Endothelial cell of umbilical vein (primary cell): ENCODE measurements around the gene TXNDC15. TPM values are rescaled to one million over a fixed set of nuclear protein-coding genes. Genes with fewer than 3 reads are reported as not detected.

Experiments
- BruUV-seq: library from RNA; stranded (reverse); fragments of 400-500 nt; replicated peaks from 2 replicates; lab custom pipeline; 2021; lab: Mats Ljungman, UMichigan
- CTCF ChIA-PET: fragments of 300-600, 350-600 bp; sonication (Branson Sonifier 250); formaldehyde crosslinking; loops from one replicate; lab custom pipeline; 2021; ENCODE audit warnings: antibody characterized with exemption, inconsistent platforms; lab: Charles Lee
- POLR2A ChIA-PET: fragments of 300-600, 350-600 bp; sonication (Branson Sonifier 250); formaldehyde crosslinking; loops from one replicate; lab custom pipeline; 2021; ENCODE audit warnings: antibody characterized with exemption, inconsistent platforms; lab: Charles Lee
- DNase-seq: peaks from one replicate; pipeline ENCODE4 v3.0.0-alpha.2; 2011; ENCODE audit warnings: low read depth, low spot score
- FAIRE-seq: peaks from 2 replicates; lab custom pipeline; 2011; peaks lifted over from hg19 to GRCh38; lab: Jason Lieb, UNC
- H2AFZ ChIP-seq: 2 replicates; pipeline ENCODE4 v1.6.0; 2012; ENCODE audit warnings: low read depth, low read length, control low read depth, inconsistent platforms
- H3K27ac ChIP-seq: 2 replicates; pipeline ENCODE4 v1.5.1; 2011; ENCODE audit warnings: low read depth, mild to moderate bottlenecking, control low read depth, low read length, moderate library complexity; ENCODE audit not compliant: insufficient read depth
- H3K27me3 ChIP-seq, 2 experiments: 2 replicates each; pipeline versions ENCODE4 v1.6.0 to v1.6.1; 2011; ENCODE audit warnings: low read length in 2 of 2, mixed read lengths in 1 of 2; ENCODE audit not compliant: control insufficient read depth in 2 of 2, insufficient read depth in 2 of 2
- H3K36me3 ChIP-seq, 2 experiments: 2 replicates in 1 of 2; 3 replicates in 1 of 2; pipeline ENCODE4 v1.5.1; 2011; ENCODE audit warnings: low read length in 2 of 2, mild to moderate bottlenecking in 1 of 2, moderate library complexity in 1 of 2; ENCODE audit not compliant: control insufficient read depth in 2 of 2, insufficient read depth in 2 of 2; ENCODE audit errors: extremely low read depth in 1 of 2
- H3K4me1 ChIP-seq: 3 replicates; pipeline ENCODE4 v1.5.1; 2011; ENCODE audit warnings: mild to moderate bottlenecking, low read length; ENCODE audit not compliant: control insufficient read depth, insufficient read depth; ENCODE audit errors: extremely low read depth
- H3K4me2 ChIP-seq: 2 replicates; pipeline ENCODE4 v1.6.1; 2011; ENCODE audit warnings: low read length, control low read depth, mixed read lengths; ENCODE audit not compliant: insufficient read depth
- H3K4me3 ChIP-seq, 3 experiments: fragments of 200-600 bp in 1 of 3; sonication (generic), shearing (Covaris generic) in 1 of 3; replicated peaks in 1 of 3; 2 replicates each; pipeline ENCODE4 v1.5.1; 2011 to 2016; ENCODE audit warnings: control low read depth in 3 of 3, low read length in 3 of 3, mild to moderate bottlenecking in 2 of 3, inconsistent platforms in 1 of 3, low read depth in 1 of 3, moderate library complexity in 1 of 3; ENCODE audit not compliant: insufficient read depth in 1 of 3
- H3K79me2 ChIP-seq: 2 replicates; pipeline ENCODE4 v1.6.0; 2012; ENCODE audit warnings: low read length, inconsistent platforms; ENCODE audit not compliant: control insufficient read depth, insufficient read depth
- H3K9ac ChIP-seq: replicated peaks from 2 replicates; pipeline ENCODE3; 2011; ENCODE audit warnings: low read length, control low read depth; ENCODE audit not compliant: insufficient read depth; ENCODE audit errors: extremely low read depth
- H3K9me1 ChIP-seq: replicated peaks from 3 replicates; pipeline ENCODE4 v1.6.0; 2011; ENCODE audit warnings: mild to moderate bottlenecking, low read length; ENCODE audit not compliant: control insufficient read depth, insufficient read depth; ENCODE audit errors: extremely low read depth
- H3K9me3 ChIP-seq: replicated peaks from 2 replicates; pipeline ENCODE4 v1.5.1; 2012; ENCODE audit warnings: low read length, inconsistent platforms; ENCODE audit not compliant: control insufficient read depth, insufficient read depth
- H4K20me1 ChIP-seq: replicated peaks from 2 replicates; pipeline ENCODE3; 2011; ENCODE audit warnings: mild to moderate bottlenecking, low read length; ENCODE audit not compliant: control insufficient read depth, insufficient read depth; ENCODE audit errors: extremely low read depth
- EZH2 ChIP-seq: IDR thresholded peaks from 2 replicates; pipeline ENCODE4 v1.6.1; 2012; ENCODE audit warnings: borderline replicate concordance, low read depth, mild to moderate bottlenecking, moderate library complexity, low read length, inconsistent platforms; ENCODE audit not compliant: severe bottlenecking
- FOS ChIP-seq: IDR thresholded peaks from 2 replicates; pipeline ENCODE4 v1.6.1; 2011; ENCODE audit warnings: mild to moderate bottlenecking, low read length, moderate library complexity, borderline replicate concordance; ENCODE audit not compliant: insufficient read depth
- GATA2 ChIP-seq: IDR thresholded peaks from 2 replicates; pipeline ENCODE4 v1.7.0; 2011; ENCODE audit warnings: low read depth, mild to moderate bottlenecking, moderate library complexity, mixed read lengths, low read length; ENCODE audit not compliant: insufficient read length, insufficient read depth
- JUN ChIP-seq: IDR thresholded peaks from 2 replicates; pipeline ENCODE4 v1.6.1; 2011; ENCODE audit warnings: borderline replicate concordance, low read depth; ENCODE audit not compliant: insufficient read length, insufficient read depth
- MYC ChIP-seq: IDR thresholded peaks from one replicate; pipeline ENCODE4 v1.6.1; 2011; ENCODE audit warnings: mild to moderate bottlenecking, low read depth, low read length
- POLR2A ChIP-seq: IDR thresholded peaks from 2 replicates; pipeline ENCODE4 v1.6.1; 2012; ENCODE audit warnings: low read depth, mild to moderate bottlenecking, control low read depth, low read length
- POLR2AphosphoS5 ChIP-seq: IDR thresholded peaks from 2 replicates; pipeline ENCODE4 v1.6.1; 2012; ENCODE audit warnings: low read depth, mild to moderate bottlenecking, control low read depth, low read length, moderate library complexity; ENCODE audit not compliant: insufficient read depth
- dilution Hi-C: fragments of 300-500 bp; cut with MboI; formaldehyde crosslinking; loops from one replicate; pipeline ENCODE4 v1.15.0; 2019; ENCODE audit warnings: low sequenced_read_pairs; ENCODE audit not compliant: extremely low pct_ligation_motif_present
- intact Hi-C: fragments of 100-400 bp; cut with micrococcal nuclease; formaldehyde crosslinking; loops from one replicate; pipeline ENCODE4 v1.10.0; 2022
- polyA plus RNA-seq, 4 experiments: library from polyadenylated mRNA; depleted of rRNA in 3 of 4; stranded (reverse) in 3 of 4; unstranded in 1 of 4; fragments of >200 nt; gene quantifications; 2 replicates each; pipeline versions ENCODE4 v1.2.1 to v1.2.3, GENCODE V29; 2011 to 2012; ENCODE audit warnings: missing spikeins in 1 of 4
- total RNA-seq: library from RNA; stranded (reverse); gene quantifications from 2 replicates; pipeline ENCODE4 v1.2.3, GENCODE V29; 2021
- TF ChIP-seq, protein P1 (sequence below), 2 donors: IDR thresholded peaks; 1 replicate in 1 of 2; 2 replicates in 1 of 2; pipeline ENCODE4 v1.5.1; 2011; ENCODE audit warnings: low read length in 2 of 2, mild to moderate bottlenecking in 2 of 2, moderate library complexity in 2 of 2, control low read depth in 1 of 2, inconsistent platforms in 1 of 2, low read depth in 1 of 2; ENCODE audit not compliant: insufficient read depth in 1 of 2; ENCODE audit errors: extremely low read depth in 1 of 2
- TF ChIP-seq, protein P2 (sequence below): IDR thresholded peaks from 2 replicates; pipeline ENCODE4 v1.6.1; 2011; ENCODE audit not compliant: insufficient read depth, insufficient read length

TXNDC15 gene
- total and polyA plus RNA-seq, 2 donors (not counting 3 experiments of a cell fraction or from before 2014, with no cell fraction given): 57.2 to 68.6 TPM

DNA sequence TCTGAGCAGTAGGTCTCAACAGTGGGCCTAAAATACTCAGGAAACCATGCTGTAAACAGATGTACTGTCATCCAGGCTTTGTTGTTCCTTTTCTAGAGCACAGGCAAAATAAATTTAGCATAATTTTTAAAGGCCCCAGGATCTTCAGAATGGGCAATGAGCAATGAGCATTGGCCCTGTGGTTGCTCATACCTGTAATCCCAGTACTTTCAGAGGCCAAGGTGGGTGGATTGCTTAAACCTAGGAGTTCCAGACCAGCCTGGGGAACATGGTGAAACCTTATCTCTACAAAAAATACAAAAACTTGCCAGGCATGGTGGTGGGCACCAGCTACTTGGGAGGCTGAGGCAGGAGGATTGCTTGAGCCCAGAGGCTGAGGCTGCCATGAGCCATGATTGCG lies 17.3 kb downstream of the TXNDC15 start:
- H3K4me1 ChIP-seq: no peaks in the 10 kb centered on the region
- peaks cover 0 to 2% of the 10 kb centered on the region in 2 experiments for H3K36me3 ChIP-seq
- dilution Hi-C loops: no loop called here
- H2AFZ ChIP-seq: no peak overlapping the region
- no peak for FAIRE-seq
- DNase-seq: no peak
- no peaks in the 10 kb centered on the region for H3K27me3 ChIP-seq
- H3K9ac ChIP-seq: no peak overlapping the region
- ChIA-PET POLR2A (no interaction called here), CTCF (no interaction called here)
- TF ChIP-seq FOS (no peak), MYC (no peak), EZH2 (no peak), JUN (no peak), POLR2A (no peak), GATA2 (no peak), POLR2AphosphoS5 (no peak)
- TF ChIP-seq, protein P1, sequence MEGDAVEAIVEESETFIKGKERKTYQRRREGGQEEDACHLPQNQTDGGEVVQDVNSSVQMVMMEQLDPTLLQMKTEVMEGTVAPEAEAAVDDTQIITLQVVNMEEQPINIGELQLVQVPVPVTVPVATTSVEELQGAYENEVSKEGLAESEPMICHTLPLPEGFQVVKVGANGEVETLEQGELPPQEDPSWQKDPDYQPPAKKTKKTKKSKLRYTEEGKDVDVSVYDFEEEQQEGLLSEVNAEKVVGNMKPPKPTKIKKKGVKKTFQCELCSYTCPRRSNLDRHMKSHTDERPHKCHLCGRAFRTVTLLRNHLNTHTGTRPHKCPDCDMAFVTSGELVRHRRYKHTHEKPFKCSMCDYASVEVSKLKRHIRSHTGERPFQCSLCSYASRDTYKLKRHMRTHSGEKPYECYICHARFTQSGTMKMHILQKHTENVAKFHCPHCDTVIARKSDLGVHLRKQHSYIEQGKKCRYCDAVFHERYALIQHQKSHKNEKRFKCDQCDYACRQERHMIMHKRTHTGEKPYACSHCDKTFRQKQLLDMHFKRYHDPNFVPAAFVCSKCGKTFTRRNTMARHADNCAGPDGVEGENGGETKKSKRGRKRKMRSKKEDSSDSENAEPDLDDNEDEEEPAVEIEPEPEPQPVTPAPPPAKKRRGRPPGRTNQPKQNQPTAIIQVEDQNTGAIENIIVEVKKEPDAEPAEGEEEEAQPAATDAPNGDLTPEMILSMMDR (IDR thresholded peaks at IDR 0.05; ENCODE audit: extremely low read depth in 1 of 2, insufficient read depth in 1 of 2, low read depth in 1 of 2, low read length in 2 of 2): no peak
- TF ChIP-seq, protein P2, sequence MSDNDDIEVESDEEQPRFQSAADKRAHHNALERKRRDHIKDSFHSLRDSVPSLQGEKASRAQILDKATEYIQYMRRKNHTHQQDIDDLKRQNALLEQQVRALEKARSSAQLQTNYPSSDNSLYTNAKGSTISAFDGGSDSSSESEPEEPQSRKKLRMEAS: no peak
- peaks cover 1% of the 10 kb centered on the region for H3K79me2 ChIP-seq
- no TSS peak for BruUV-seq
- H3K27ac ChIP-seq: no peak overlapping the region
- no peak overlapping the region for H3K4me2 ChIP-seq
- H3K4me3 ChIP-seq: no peak overlapping the region
- no peaks in the 10 kb centered on the region for H3K9me1 ChIP-seq
- intact Hi-C loops: no loop called here
- H3K9me3 ChIP-seq: no peaks in the 10 kb centered on the region
- H4K20me1 ChIP-seq: no peaks in the 10 kb centered on the region
